HG03378 (cell line): Measurements from ENCODE around the gene TCAF1.
A peak's percentile ranks its signal among the peaks of the same experiment; 100 is the strongest.
"Not testable (repeated sequence)": the region's sequence is repeated elsewhere in the genome, so short reads cannot be mapped to it uniquely, and the experiment has no call there.

Source experiments
- ATAC-seq: cut with Tn5 transposase; IDR thresholded peaks from one replicate; pipeline ENCODE4 v1.9.1; 2021; ENCODE audit warnings: mild to moderate bottlenecking, moderate library complexity; ENCODE audit not compliant: unreplicated experiment

The TCAF1 gene

GRCh38 chr7:143855443-143855842 lies 46.5 kb downstream of the TCAF1 start:
- not testable (repeated sequence) for ATAC-seq

DNA sequence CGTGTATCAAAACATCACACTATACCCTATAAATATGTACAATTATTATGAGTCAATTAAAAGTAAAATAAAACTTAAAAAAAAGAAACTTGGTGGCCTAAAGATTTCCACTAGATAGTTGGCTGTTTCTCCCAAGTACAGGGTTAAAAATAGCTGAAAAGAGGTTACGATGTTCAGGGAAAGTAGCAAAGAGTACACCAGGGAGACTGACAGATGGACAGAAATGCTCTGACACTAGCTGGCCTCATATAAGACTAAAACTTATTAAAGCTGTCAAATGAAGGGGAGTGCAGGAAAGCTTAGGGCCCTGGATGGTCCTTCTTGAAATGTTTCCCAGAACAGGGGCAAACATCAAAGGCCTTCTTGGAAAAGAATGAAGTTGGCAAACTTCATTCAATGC lies 51.3 kb downstream of the TCAF1 start:
- ATAC-seq = no peak

DNA sequence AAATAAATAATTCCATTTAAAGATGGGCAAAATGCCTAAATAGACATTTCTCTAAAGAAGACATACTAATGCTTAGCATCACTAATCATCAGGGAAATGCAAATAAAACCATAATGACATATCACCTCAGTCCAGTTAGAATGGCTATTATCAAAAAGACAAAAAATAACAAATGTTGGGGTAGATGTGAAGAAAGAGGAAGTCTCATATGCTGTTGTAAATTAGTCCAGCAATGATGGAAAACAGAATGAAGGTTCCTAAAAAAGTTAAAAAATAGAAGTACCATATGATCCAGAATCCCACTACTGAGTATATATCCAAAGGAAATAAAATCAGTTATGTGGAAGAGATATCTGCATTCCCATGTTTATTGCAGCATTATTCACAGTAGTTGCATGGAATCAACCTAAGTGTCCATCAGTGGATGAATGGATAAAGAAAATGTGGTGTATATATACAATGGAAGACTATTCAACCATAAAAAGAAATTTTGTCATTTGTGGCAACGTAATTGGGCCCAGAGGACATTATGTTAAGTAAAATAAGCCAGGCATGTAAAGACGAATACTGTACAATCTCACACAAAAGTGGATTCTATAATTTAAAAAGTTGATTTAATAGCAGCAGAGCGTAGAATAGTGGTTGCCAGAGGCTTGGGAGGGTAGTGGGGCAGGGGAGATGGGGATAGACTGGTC lies 52.0 kb downstream of the TCAF1 start:
- no peak for ATAC-seq

- ATAC-seq = no peak
Observed at GRCh38 chr7:143848192-143848591, 53.8 kb downstream of the TCAF1 start.

- no peak for ATAC-seq
Observed at GRCh38 chr7:143846692-143847091, 55.3 kb downstream of the TCAF1 start.

DNA sequence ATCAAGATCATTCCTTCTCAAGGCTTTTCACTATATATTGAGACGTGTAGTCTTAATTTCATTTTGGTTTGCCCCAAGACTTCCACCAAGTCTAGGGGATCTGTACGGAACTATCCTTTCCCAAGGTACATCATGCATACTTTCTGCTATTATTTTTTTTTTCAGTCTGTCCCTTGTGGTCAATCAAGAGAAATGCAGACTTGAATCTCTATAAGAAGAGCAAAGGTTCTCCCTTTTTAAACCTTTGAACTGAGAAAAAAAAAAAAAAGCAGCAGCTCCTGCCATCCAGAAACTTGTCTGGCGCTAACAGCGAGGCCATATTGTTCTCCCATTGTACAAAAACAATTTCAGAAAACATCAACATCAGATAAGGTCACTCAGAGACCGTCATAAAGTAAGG lies 60.3 kb downstream of the TCAF1 start:
- not testable (repeated sequence) for ATAC-seq

DNA sequence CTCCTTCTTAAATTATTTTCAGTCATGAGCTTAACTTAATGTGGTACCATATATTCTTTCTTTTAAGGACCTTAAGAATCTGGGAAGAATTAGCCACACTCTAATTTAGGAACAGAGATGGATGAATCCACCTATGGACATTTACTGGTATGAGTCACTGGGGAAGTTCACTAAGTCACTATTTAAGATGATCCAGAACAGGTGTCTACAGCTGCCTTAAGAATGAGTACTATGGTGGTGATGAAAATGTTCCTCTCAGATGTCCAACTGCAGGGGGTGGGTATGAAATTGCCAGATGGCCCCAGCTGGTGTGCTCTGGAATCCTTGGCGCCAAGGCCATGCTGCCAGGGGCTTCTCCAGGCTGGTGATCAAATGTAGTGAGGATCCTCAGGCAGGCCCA lies 61.9 kb downstream of the TCAF1 start:
- ATAC-seq = not testable (repeated sequence)

GRCh38 chr7:143837223-143837622 lies 64.8 kb downstream of the TCAF1 start:
- peak; percentile 57 for ATAC-seq

- peak; percentile 75 for ATAC-seq
Observed at GRCh38 chr7:143836622-143837021, 65.4 kb downstream of the TCAF1 start.

DNA sequence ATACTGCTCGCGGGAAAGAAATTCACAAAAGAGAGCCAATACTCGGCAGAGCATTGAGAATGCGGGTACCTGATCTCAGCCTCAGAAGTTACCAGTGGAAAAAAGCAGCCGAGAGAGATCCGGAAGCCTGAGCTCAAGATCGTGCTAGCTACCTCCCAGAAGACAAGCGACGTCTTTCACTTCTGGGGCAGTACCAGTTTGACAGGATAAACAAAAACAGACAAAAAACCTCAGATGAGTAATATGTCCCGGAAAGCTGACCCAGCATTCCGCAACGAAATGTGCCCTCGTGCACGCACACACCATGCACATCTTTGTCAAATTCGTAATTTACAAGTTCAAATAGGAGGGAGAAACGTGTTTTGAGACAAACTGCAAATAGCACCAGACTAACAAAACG lies 65.9 kb downstream of the TCAF1 start:
- peak; percentile 43 for ATAC-seq

DNA sequence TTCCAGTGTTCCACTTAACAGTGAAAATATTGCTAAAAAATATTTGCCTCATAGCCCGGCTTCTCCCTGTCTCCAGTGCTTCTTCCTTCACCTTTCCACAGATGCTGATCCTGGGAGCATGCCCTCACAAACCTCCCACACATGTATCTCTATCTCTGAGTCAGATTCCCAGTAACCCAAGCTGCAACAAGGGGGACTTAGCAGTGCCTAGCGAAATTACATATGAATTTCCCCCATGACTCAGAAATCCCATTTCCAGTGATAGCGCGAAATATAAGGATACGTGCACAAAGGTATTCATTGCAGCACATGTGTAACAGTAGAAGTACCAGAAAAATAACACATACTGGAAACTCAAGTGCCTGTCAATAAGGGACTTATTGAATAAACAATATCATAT lies 75.4 kb downstream of the TCAF1 start:
- ATAC-seq = not testable (repeated sequence)

GRCh38 chr7:143824295-143825135 lies 77.5 kb downstream of the TCAF1 start:
- ATAC-seq = not testable (repeated sequence)

GRCh38 chr7:143823634-143824294 lies 78.2 kb downstream of the TCAF1 start:
- not testable (repeated sequence) for ATAC-seq

DNA sequence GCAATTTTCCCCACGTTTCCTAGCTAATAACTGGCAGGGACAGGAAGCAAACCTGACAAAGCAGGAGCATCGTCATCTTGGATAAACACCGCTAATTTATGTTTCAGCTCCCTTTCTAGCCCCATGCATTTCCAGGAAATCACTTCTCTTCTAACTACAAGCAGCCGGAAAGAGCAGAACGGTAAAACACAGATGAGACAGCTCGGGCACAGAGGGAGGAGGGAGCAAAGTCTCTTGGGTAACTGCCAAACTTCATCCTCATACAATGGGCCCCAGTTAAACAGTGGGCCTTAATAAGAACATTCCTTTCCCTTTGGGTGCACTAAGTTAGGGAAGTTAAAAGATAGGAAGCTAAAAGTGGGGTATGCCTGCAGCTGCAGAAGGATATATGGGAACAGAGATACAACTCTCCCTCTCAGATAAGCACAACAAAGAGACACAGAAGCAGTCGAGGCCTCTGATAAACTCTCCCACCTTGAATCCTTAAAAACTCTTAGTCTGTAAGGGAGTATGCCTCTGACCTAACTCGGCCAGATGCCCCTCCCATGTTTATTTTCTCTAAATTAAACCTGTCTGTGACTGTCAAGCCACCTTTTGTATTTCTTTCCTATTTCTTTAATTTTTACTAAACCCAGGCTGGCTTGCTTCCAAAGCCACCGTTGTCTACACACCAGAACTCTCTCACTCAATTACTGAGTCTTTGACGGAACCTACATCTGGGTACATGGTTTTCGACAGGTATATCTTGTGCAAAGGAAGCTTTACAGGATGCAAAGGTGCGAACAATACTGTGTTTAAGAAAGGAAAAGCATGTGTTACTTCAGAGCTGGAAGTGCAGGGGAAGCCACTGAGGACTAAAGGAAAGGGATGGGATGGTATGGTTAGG lies 80.3 kb downstream of the TCAF1 start:
- not testable (repeated sequence) for ATAC-seq

- peak; percentile 80 for ATAC-seq
Observed at GRCh38 chr7:143817873-143818272, 84.1 kb downstream of the TCAF1 start.

- not testable (repeated sequence) for ATAC-seq
Observed at GRCh38 chr7:143816471-143817133, 85.4 kb downstream of the TCAF1 start.

- ATAC-seq = not testable (repeated sequence)
Observed at GRCh38 chr7:143810639-143811038, 91.3 kb downstream of the TCAF1 start.

DNA sequence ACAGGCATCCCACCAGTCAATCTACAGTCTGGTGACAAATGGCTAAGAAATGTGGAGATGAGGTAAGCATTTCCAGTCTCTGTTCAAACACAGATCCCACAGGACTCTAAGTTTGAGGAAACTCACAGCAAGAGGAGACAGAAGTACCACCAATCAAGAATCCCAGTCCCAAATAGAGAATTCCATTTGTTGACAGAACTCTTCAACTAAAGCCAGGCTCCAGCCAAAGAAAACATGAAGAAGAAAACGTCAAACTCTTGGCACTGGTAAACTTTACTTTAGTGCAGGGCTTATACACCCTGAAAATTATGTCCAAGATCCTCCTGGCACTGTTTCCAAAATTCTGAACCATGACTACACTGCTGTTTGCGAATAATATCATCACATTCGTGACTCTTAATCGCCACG lies 95.3 kb downstream of the TCAF1 start:
- ATAC-seq = not testable (repeated sequence)
